ENCODE data around the gene ARFGEF2. TPM values are rescaled to one million over a fixed set of nuclear protein-coding genes. Genes with fewer than 3 reads are reported as not detected.

Gene ARFGEF2
- total and polyA plus RNA-seq, 8 donors, result 6.9 to 26.2 (median 23.0) TPM

DNA sequence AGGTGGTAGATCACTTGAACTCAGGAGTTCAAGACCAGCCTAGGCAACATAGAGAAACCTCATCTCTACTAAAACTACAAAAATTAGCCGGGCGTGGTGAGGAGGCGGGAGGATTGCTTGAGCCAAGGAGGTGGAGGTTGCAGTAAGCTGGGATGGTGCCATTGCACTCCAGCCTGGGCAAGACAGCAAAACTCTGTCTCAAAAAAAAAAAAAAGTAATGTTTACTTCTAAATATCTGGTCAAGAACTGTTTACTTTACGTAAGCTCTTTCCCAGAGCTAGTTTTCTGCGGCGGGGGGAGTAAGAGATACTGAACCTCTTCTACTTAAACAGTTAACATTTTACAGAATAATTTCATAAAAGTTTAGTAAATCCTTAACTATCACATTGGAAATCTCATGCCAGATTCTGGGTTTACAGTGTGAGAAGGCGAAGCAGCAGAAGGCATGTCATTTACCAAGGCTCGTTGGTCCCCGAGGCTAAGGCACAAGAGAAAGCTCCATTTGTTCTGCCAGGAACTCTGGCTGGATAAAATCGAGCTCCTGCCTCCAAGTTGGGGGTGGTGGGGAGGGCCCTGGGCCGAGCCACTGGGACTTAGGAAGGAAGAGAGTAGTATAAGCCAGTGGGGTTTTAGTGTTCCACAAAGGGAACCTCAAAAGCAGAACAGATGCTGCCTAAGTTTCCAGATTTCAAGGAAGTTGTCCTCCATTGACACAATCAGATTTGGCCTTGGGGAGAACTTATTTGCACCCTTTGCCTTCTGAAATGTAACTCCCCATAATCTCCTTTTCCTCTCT is 41.7 kb downstream of the ARFGEF2 start:
- Histone ChIP-seq H3K36me3 (peaks cover 0 to 23% (median 4%) of the 10 kb centered on the region in 3 donors), H3K9me3 (no peaks in the 10 kb centered on the region), H3K27me3 (no peaks in the 10 kb centered on the region), H3K27ac (no peak overlapping the region), H3K4me3 (no peak overlapping the region), H3K4me1 (no peaks in the 10 kb centered on the region)
- DNase-seq (no peak), ATAC-seq (peak in 3 of 4 donors; percentile 12 to 45 (median 14)), FAIRE-seq (no peak)
- TF ChIP-seq, protein P1, sequence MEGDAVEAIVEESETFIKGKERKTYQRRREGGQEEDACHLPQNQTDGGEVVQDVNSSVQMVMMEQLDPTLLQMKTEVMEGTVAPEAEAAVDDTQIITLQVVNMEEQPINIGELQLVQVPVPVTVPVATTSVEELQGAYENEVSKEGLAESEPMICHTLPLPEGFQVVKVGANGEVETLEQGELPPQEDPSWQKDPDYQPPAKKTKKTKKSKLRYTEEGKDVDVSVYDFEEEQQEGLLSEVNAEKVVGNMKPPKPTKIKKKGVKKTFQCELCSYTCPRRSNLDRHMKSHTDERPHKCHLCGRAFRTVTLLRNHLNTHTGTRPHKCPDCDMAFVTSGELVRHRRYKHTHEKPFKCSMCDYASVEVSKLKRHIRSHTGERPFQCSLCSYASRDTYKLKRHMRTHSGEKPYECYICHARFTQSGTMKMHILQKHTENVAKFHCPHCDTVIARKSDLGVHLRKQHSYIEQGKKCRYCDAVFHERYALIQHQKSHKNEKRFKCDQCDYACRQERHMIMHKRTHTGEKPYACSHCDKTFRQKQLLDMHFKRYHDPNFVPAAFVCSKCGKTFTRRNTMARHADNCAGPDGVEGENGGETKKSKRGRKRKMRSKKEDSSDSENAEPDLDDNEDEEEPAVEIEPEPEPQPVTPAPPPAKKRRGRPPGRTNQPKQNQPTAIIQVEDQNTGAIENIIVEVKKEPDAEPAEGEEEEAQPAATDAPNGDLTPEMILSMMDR (IDR thresholded peaks at IDR 0.05), result no peak
- intact Hi-C loops (cut with DNase I), result no loop called here
- 57 to 65% methylated on average over 11 of the region's 11 CpGs for WGBS, 2 donors

DNA sequence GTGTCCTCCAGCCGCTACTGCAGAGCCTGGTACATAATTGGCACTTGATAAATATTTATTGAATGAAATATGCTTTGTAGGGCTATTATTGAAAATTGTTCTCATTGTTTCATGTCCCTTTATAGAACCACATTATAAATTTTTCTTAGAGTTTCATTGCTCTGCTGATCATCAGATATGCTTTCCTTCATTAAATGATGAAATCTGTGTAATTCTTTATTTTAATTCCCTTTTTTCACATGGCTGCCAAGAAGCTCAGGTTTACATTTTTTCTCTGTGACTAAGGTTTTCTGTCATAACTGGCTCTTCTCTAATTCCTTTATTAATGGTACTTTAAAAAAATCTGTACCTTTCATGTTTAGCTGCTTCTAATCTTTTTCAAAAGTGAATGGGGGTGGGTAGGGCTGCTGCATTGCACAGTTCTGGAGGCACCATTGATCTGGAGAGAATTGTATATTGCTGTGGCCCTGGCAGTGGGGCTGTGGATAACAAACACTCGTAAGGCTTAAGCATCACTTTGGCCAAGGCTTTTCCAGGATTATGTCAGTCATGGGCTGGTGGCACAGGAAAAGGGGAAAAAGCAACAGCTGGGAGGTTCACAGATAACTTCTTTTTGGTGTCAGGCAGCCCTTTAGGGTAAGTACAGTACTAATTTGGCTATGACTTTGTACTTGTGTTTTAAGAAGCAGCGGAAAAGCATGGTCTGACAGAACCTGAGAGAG is 43.8 kb downstream of the ARFGEF2 start:
- 63 to 66% methylated on average over 3 of the region's 3 CpGs for WGBS, 2 donors
- H3K9me3 ChIP-seq, result no peaks in the 10 kb centered on the region
- H3K4me1 ChIP-seq, result no peaks in the 10 kb centered on the region
- FAIRE-seq (no peak), ATAC-seq (no peak), DNase-seq (no peak)
- H3K27me3 ChIP-seq, result no peaks in the 10 kb centered on the region
- intact Hi-C loops (cut with DNase I), result no loop called here
- H3K27ac ChIP-seq, result no peak overlapping the region
- TF ChIP-seq, protein P1 (IDR thresholded peaks at IDR 0.05), result no peak
- peaks cover 4 to 30% (median 15%) of the 10 kb centered on the region in 3 donors for H3K36me3 ChIP-seq
- H3K4me3 ChIP-seq, result no peak overlapping the region

DNA sequence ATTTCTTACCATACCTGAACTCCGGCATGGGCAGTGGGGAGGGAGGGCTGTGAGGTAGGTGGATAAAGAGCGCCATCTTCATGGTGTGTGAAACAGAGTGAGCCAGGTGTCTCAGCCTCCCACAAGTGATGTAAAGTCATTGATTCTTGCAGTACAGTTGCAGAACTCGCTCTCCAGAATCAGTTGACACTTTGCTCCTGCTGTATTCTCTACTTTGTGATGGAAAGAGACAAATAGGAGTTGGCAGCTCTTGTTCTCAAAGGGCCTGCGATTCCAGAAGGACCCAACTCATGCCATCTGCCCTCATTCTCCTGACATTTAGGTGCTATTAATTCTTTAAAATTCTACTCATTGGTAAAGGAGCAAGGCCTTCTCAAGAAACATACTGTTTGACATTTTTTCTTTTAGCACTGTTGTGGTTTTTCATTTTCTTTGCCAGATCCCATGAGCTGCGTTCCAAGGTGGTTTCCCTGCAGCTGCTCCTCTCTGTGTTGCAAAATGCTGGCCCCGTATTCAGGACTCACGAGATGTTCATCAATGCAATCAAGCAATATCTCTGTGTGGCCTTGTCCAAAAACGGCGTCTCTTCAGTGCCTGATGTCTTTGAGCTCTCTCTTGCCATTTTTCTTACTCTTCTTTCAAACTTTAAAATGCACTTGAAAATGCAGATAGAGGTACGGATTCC is 49.3 kb downstream of the ARFGEF2 start:
- no peaks in the 10 kb centered on the region for H3K9me3 ChIP-seq
- H3K4me1 ChIP-seq, result no peaks in the 10 kb centered on the region
- intact Hi-C loops (cut with DNase I), result no loop called here
- no peaks in the 10 kb centered on the region for H3K27me3 ChIP-seq
- peaks cover 4 to 56% (median 23%) of the 10 kb centered on the region in 3 donors for H3K36me3 ChIP-seq
- no peak overlapping the region for H3K4me3 ChIP-seq
- ATAC-seq (no peak), DNase-seq (no peak), FAIRE-seq (no peak)
- WGBS, 2 donors, result 90 to 91% methylated on average over 10 of the region's 10 CpGs
- no peak overlapping the region for H3K27ac ChIP-seq
- TF ChIP-seq, protein P1 (IDR thresholded peaks at IDR 0.05), result no peak

DNA sequence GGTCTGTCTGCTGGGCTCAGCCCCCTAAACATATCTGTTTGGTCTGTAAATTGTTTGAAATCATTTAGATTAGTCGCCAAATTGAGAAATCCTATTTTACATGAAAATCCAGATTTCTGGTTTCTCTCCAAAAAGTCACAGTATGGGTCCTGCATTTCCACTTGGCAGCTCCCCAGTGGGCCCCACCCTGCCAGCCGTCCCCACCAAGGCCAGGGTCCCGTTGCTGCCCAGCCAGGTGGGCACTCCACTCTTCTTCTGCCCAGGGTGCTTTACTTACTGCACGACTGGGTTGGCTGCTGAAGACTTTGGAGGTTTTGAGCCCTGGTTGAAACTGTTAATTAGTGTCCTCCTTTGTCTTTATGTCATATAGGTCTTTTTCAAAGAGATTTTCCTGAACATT is 50.4 kb downstream of the ARFGEF2 start:
- no peak for ATAC-seq
- FAIRE-seq, result no peak
- TF ChIP-seq, protein P1 (IDR thresholded peaks at IDR 0.05), result no peak
- Histone ChIP-seq H3K27ac (no peak overlapping the region), H3K9me3 (no peaks in the 10 kb centered on the region), H3K27me3 (no peaks in the 10 kb centered on the region), H3K4me1 (no peaks in the 10 kb centered on the region), H3K4me3 (no peak overlapping the region), H3K36me3 (peaks cover 4 to 60% (median 26%) of the 10 kb centered on the region in 3 donors)
- no peak for DNase-seq
- intact Hi-C loops (cut with DNase I), result no loop called here
- WGBS, 2 donors, result 56 to 59% methylated on average over 4 of the region's 4 CpGs
